GM03348 (cell line): ENCODE data around the gene BBIP1.
A peak's percentile ranks its signal among the peaks of the same experiment; 100 is the strongest.

ENCODE experiments used
- DNase-seq: peaks from one replicate; pipeline ENCODE4 v3.0.0; 2012; ENCODE audit warnings: low spot score

Gene BBIP1

DNA sequence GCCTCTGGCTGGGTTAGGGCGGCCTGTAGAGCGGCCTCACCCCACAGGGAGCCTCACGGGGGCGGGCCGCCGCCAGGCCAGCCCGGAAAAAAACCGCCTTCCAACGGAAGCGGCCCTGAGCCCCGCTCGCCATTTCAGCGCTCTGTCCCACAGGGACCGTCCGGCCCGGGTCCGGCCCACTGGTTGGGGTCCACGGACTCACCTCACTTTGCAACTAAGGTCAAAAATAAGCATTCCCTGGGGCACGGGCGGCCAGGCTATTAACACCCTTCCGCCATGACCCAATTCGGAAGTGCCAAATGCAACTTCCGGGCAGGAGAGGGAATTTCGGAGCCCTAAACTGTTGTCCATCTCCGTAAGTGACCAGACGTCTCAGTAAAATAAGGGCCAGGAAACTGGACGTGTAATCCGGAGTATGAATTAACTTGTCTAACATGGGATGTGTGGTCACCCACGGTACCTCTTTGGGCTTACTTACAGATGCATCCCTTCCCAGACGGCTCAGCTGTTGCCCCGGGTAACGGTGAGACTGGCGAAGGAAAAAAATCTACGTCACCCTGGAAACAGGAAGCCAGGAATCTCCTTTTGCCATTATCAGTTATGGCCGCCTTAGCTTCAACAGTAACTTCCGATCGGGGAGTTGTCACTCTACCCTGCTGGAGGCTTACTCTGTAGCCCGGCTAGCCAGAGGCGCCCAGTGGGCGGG, at the start of gene BBIP1:
BBIP1 (minus strand) TSS at position 538 of the 706 bp plus-strand sequence. CDS start 1,023 bp downstream, outside the sequence.
- no peak for DNase-seq

DNA sequence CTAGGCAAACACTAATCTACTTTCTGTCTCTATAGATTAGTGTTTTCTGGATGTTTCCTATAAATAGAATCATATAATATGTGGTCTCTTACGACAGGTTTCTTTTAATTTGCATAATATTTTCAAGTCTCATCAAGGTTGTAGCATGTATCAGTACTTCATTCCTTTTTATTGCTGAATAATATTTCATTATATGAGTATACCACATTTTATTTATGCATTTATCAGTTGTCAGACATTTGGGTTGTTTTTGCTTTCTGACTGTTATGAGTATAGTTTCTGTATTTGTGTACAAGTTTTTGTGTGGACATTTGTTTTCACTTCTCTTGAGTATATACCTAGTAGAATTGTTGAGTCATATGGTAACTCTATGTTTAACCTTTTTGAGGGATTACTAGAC, 48.7 kb upstream of the BBIP1 start:
- DNase-seq, result no peak

GRCh38 chr10:110967009-110967630, 48.1 kb upstream of the BBIP1 start:
- no peak for DNase-seq

GRCh38 chr10:110966146-110966545, 47.2 kb upstream of the BBIP1 start:
- DNase-seq, result peak; percentile 11

GRCh38 chr10:110965216-110965615, 46.2 kb upstream of the BBIP1 start:
- no peak for DNase-seq

DNA sequence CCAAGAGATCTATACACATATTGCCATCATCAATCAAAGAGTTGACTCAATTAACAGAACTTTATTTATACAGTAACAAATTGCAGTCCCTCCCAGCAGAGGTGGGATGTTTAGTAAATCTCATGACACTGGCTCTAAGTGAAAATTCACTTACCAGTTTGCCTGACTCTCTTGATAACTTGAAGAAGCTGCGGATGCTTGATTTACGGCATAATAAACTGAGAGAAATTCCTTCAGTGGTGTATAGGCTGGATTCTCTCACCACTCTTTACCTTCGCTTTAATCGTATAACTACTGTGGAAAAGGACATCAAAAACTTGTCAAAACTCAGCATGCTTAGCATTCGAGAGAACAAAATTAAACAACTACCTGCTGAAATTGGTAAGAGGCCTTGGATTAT, 45.7 kb upstream of the BBIP1 start:
- no peak for DNase-seq

GRCh38 chr10:110963162-110963561, 44.2 kb upstream of the BBIP1 start:
- DNase-seq, result no peak

DNA sequence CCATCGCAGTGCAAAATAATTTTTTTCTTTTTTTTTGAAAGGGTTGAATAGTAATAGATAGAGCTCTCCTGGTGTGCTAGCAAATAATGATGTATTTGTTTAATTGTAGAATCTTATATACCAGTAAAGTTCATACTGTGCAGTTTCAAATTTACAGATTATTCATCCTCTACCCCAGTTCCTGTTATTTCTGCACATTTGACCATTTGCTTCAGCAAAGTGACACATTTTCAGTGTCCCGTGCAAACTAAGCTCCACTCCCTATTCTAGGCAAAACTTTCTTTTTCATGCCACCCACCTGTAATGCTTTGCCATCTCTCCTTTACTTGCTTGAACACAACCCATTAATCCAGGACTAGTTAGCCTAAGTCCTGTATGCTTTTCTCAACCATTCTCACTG, 43.5 kb upstream of the BBIP1 start:
- DNase-seq, result no peak

GRCh38 chr10:110960333-110960712, 41.3 kb upstream of the BBIP1 start:
- DNase-seq, result no peak

- peak; percentile 25 for DNase-seq
These were observed 40.7 kb upstream of the BBIP1 start for GRCh38 chr10:110959379-110960332.

- no peak for DNase-seq
These were observed 38.6 kb upstream of the BBIP1 start for GRCh38 chr10:110957606-110958005.

GRCh38 chr10:110951381-110951780, 32.4 kb upstream of the BBIP1 start:
- no peak for DNase-seq

- no peak for DNase-seq
These were observed 28.1 kb upstream of the BBIP1 start for GRCh38 chr10:110947061-110947595.

- no peak for DNase-seq
These were observed 27.5 kb upstream of the BBIP1 start for GRCh38 chr10:110946496-110946895.

DNA sequence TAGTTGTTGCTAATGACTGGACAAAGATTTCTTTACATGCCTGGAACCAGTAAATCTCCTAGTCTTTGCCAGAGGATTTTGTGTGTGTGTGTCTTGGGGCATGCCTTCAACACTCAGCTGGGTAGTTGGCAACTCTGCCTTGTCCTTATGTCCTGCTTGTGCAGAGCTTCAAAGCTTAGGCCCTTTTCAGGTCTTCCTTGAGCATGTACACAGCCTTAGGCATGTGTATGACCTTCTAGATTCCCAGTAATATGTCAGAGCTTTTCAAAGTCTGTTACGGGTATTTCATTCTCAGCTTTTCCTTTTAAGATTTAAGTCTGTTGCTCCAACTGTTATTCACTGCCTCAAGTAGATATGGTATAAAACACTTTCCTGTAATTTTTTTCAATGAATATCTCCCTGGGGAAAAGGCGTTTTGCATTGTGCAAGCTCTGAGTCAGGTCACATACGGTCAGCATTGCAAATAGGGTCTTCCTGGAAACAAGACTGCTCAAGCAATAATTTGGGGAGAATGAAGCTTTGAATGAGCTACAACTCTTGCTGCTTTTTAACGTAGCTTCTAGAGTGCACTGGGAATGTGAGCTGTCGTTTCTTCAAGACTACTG, 25.9 kb upstream of the BBIP1 start:
- DNase-seq, result no peak

DNA sequence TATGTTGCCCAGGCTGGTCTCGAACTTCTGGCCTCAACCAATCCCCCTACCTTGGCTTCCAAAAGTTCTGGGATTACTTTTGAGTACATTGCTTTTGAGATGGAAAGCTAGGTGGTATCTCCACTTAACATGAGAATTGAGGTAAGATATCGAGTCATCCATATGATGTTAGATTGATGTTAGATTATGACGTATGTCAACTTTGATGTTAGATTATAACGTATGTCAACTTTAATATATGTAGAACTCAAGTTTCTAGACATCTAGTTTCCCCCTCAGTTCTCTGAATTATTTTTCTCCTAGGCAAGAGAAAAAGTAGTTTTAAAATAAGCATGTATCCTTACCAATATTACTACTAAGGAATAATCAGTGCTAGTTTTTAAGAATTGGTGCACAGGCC, 20.4 kb upstream of the BBIP1 start:
- DNase-seq, result no peak

GRCh38 chr10:110936757-110937156, 17.8 kb upstream of the BBIP1 start:
- DNase-seq, result no peak

GRCh38 chr10:110932505-110933180, 13.7 kb upstream of the BBIP1 start:
- no peak for DNase-seq

DNA sequence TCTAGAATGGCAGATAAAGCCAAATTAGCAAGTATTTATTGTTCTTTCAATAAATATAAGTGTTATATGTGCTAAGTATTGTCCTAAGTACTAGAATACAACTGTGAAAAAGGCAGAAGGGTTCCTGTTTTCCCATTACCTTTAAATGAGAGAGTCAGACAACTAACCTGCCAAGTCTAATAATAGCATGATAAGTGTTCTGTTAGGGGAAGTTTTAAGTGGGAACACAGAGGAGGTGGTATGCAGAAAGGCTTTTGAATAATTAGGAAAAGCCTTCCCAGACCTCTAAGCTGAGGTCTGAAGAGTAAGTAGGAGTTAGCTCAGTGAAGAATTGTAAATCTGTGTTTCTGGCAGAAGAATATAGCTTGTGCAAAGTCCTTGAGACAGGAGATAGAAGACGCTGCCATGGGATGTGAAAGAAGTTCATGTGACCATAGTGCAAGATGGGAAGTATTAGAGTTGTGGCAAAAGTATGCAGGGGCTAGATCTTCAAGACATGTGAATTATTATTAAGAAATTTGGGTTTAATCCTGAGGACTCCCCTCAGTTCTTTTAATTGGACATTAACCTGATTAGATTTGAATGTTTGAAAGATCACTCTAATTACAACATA, 12.9 kb upstream of the BBIP1 start:
- no peak for DNase-seq

DNA sequence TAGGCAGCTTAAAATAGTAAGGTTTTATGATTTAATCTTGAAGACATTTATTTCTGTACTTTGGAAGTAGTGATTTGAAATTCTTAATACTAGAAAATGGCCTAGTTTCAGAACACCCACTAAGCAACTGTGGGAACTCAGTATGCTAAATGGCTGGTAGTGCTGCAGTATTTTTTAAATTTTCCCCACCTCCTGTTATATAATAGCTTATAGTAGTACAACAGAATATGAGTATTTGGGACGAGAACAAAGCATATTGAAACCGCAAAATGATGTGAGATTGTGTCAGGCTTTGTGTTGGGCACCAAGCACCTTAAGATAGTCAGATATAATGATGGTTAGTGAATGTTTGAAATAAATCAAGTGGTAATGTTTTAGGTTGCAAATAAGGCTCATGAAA, 8.5 kb upstream of the BBIP1 start:
- no peak for DNase-seq

- no peak for DNase-seq
These were observed 5.0 kb upstream of the BBIP1 start for GRCh38 chr10:110923856-110924493.
